Measurements from ENCODE around the gene ACO2. TPM values are rescaled to one million over a fixed set of nuclear protein-coding genes. Genes with fewer than 3 reads are reported as not detected.

Gene ACO2
- total and polyA plus RNA-seq, 2 of the 13 experiments (the other 11 are each of a cell fraction or from before 2014, with no cell fraction given): 19.2 to 45.6 TPM

DNA sequence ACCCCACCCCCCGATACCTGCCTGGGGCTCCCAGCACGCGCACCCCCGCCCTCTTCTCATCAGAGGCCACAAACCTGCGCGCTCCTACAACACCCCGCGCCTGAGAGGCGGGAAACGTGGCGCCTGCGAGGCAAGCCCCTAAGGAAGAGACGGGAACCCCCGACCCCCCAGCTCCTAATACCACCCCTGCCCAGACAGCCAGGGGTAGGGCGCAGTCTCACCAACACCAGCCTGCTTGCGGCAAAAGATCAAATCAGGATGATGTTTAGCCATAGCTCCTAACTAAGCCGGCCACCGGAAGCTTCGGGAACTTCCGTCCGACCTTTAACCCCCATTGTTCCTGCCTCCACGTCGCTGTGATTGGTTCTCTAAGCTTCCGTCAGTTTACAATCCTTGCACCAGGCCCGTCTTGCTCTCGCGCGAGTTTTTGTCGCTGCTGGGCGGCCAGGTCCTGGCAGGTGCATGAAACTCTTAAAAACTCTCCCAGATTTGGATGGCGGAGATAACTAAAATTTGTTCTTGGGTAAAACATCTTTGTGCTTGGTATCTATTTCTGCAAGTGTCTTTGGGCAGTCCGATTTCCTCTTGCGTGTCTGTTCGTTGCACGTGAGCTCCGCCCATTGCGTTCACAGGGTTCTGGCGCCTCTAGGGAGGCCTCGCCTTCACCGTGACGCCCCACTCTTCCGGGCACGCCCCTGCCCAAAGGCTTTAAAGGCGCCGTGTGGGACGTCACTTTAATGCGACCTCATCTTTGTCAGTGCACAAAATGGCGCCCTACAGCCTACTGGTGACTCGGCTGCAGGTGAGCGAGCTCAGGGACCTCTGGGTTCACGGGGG is at the start of gene ACO2, which contains the start of gene PHF5A (continued):
- TF ChIP-seq RCOR2 (CRISPR knock-in tag; IDR thresholded peaks at IDR 0.05): no peak
- peak; percentile 77 for TF ChIP-seq ZNF574 (CRISPR knock-in tag; IDR thresholded peaks at IDR 0.05)
- peak; percentile 75 for TF ChIP-seq HDAC2 (CRISPR knock-in tag; IDR thresholded peaks at IDR 0.05)
- peak; percentile 73; the same call in 1 of the 2 replicates for TF ChIP-seq ZBTB25 (CRISPR knock-in tag; IDR thresholded peaks at IDR 0.05)
- 0 out of 2 replicates have a peak, but pooled peaks have one; percentile 48 for TF ChIP-seq ZNF256 (CRISPR knock-in tag; conservative IDR thresholded peaks at IDR 0.05)
- TF ChIP-seq, protein P1, sequence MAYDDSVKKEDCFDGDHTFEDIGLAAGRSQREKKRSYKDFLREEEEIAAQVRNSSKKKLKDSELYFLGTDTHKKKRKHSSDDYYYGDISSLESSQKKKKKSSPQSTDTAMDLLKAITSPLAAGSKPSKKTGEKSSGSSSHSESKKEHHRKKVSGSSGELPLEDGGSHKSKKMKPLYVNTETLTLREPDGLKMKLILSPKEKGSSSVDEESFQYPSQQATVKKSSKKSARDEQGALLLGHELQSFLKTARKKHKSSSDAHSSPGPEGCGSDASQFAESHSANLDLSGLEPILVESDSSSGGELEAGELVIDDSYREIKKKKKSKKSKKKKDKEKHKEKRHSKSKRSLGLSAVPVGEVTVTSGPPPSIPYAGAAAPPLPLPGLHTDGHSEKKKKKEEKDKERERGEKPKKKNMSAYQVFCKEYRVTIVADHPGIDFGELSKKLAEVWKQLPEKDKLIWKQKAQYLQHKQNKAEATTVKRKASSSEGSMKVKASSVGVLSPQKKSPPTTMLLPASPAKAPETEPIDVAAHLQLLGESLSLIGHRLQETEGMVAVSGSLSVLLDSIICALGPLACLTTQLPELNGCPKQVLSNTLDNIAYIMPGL (CRISPR knock-in tag; IDR thresholded peaks at IDR 0.05; ENCODE audit: borderline replicate concordance in 1 of 2, low read depth in 1 of 2): peak; percentile 69 to 81; a peak in 2 of 4 replicates
- TF ChIP-seq, protein P2, sequence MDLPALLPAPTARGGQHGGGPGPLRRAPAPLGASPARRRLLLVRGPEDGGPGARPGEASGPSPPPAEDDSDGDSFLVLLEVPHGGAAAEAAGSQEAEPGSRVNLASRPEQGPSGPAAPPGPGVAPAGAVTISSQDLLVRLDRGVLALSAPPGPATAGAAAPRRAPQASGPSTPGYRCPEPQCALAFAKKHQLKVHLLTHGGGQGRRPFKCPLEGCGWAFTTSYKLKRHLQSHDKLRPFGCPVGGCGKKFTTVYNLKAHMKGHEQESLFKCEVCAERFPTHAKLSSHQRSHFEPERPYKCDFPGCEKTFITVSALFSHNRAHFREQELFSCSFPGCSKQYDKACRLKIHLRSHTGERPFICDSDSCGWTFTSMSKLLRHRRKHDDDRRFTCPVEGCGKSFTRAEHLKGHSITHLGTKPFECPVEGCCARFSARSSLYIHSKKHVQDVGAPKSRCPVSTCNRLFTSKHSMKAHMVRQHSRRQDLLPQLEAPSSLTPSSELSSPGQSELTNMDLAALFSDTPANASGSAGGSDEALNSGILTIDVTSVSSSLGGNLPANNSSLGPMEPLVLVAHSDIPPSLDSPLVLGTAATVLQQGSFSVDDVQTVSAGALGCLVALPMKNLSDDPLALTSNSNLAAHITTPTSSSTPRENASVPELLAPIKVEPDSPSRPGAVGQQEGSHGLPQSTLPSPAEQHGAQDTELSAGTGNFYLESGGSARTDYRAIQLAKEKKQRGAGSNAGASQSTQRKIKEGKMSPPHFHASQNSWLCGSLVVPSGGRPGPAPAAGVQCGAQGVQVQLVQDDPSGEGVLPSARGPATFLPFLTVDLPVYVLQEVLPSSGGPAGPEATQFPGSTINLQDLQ (CRISPR knock-in tag; IDR thresholded peaks at IDR 0.05): 0 out of 2 replicates have a peak, but pooled peaks have one; percentile 47
- peak; percentile 75; the same call in 1 of the 2 replicates for TF ChIP-seq ZIK1 (CRISPR knock-in tag; IDR thresholded peaks at IDR 0.05; ENCODE audit: borderline replicate concordance, low read depth)
- TF ChIP-seq YEATS2 (CRISPR knock-in tag; IDR thresholded peaks at IDR 0.05; ENCODE audit: borderline replicate concordance): peak; percentile 82; the same call in 1 of the 2 replicates
- TF ChIP-seq GATAD2A (CRISPR knock-in tag; IDR thresholded peaks at IDR 0.05): peak; percentile 53; the same call in 1 of the 2 replicates
- TF ChIP-seq ZNF317 (CRISPR knock-in tag; IDR thresholded peaks at IDR 0.05): no peak; the same call in 1 of the 2 replicates
- peak; percentile 86; the same call in 1 of the 2 replicates for TF ChIP-seq KLF6 (CRISPR knock-in tag; IDR thresholded peaks at IDR 0.05)
- TF ChIP-seq PHF8 (CRISPR knock-in tag; IDR thresholded peaks at IDR 0.05): peak; percentile 82

All from HepG2 (cell line).